ENCODE data around the gene ATP6AP2.
"Not testable (repeated sequence)": the region's sequence is repeated elsewhere in the genome, so short reads cannot be mapped to it uniquely, and the experiment has no call there.

- TF ChIP-seq, protein P1, sequence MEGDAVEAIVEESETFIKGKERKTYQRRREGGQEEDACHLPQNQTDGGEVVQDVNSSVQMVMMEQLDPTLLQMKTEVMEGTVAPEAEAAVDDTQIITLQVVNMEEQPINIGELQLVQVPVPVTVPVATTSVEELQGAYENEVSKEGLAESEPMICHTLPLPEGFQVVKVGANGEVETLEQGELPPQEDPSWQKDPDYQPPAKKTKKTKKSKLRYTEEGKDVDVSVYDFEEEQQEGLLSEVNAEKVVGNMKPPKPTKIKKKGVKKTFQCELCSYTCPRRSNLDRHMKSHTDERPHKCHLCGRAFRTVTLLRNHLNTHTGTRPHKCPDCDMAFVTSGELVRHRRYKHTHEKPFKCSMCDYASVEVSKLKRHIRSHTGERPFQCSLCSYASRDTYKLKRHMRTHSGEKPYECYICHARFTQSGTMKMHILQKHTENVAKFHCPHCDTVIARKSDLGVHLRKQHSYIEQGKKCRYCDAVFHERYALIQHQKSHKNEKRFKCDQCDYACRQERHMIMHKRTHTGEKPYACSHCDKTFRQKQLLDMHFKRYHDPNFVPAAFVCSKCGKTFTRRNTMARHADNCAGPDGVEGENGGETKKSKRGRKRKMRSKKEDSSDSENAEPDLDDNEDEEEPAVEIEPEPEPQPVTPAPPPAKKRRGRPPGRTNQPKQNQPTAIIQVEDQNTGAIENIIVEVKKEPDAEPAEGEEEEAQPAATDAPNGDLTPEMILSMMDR (IDR thresholded peaks at IDR 0.05) = not testable (repeated sequence)
- TF ChIP-seq, protein P2, sequence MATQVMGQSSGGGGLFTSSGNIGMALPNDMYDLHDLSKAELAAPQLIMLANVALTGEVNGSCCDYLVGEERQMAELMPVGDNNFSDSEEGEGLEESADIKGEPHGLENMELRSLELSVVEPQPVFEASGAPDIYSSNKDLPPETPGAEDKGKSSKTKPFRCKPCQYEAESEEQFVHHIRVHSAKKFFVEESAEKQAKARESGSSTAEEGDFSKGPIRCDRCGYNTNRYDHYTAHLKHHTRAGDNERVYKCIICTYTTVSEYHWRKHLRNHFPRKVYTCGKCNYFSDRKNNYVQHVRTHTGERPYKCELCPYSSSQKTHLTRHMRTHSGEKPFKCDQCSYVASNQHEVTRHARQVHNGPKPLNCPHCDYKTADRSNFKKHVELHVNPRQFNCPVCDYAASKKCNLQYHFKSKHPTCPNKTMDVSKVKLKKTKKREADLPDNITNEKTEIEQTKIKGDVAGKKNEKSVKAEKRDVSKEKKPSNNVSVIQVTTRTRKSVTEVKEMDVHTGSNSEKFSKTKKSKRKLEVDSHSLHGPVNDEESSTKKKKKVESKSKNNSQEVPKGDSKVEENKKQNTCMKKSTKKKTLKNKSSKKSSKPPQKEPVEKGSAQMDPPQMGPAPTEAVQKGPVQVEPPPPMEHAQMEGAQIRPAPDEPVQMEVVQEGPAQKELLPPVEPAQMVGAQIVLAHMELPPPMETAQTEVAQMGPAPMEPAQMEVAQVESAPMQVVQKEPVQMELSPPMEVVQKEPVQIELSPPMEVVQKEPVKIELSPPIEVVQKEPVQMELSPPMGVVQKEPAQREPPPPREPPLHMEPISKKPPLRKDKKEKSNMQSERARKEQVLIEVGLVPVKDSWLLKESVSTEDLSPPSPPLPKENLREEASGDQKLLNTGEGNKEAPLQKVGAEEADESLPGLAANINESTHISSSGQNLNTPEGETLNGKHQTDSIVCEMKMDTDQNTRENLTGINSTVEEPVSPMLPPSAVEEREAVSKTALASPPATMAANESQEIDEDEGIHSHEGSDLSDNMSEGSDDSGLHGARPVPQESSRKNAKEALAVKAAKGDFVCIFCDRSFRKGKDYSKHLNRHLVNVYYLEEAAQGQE (IDR thresholded peaks at IDR 0.05; ENCODE audit: insufficient read depth in 1 of 2, low read depth in 2 of 2, low read length in 1 of 2) = not testable (repeated sequence)
- not testable (repeated sequence) for TF ChIP-seq SIN3A (IDR thresholded peaks at IDR 0.05; ENCODE audit: borderline replicate concordance, insufficient read depth, low read depth, low read length)
These were observed 6.9 kb downstream of the ATP6AP2 start for GRCh38 chrX:40587623-40588022.
